ENCODE results near the gene ZNF511.

- TF ChIP-seq GATA2 (IDR thresholded peaks at IDR 0.05; ENCODE audit: low read depth, low read length): no peak
- TF ChIP-seq GATA3 (IDR thresholded peaks at IDR 0.05; ENCODE audit: low read depth, low read length): no peak
Observed at GRCh38 chr10:133303206-133303605, 5.5 kb upstream of the ZNF511 start.

Measured in SH-SY5Y (cell line).